ENCODE data around the gene SIGLEC5. TPM values are rescaled to one million over a fixed set of nuclear protein-coding genes. Genes with fewer than 3 reads are reported as not detected.

SIGLEC5 gene
- total and polyA plus RNA-seq, 2 of the 13 experiments (the other 11 are each of a cell fraction or from before 2014, with no cell fraction given): not detected

DNA sequence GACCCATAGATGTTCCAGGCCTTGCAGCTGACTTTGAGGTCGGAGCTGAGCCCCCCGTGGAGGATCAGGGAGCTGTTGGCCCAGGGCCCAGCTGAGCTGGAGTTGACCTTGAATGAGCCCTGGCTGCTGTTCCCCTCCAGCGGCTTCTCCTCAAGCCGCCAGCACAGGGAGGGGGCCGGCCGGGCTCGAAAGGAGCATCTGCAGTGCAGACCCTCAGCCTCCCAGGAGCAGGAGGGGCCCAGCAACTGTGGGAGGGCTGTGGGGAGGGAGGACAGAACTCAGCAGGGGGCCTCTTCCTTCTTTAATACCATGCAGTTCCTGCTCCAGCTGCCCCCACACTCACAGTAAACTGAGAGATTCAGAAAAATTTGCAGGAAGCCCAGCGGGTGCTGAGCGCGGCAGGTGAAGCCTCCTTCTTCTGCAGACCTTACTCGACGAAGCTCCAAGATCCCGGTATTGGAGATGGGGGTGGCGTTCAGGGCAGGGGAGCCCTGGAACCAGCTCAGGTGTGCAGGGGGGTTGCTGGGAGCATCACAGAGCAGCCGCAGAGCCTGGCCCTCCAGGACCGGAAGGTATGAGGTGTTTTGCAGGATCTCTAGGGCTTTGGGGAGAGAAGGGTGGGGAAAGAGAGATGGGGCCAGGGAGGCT lies 2.6 kb downstream of the SIGLEC5 start:
- 14% methylated on average over 1 of the region's 16 CpGs for WGBS (ENCODE audit: low lambda C conversion rate)
- DNase-seq (ENCODE audit: low spot score) (no peak), ATAC-seq (no peak), FAIRE-seq (no peak)
- Histone ChIP-seq H3K4me1 (ENCODE audit: insufficient read depth, low read length) (no peaks in the 10 kb centered on the region), H3K4me3 (replicated peaks in 1 of 3; ENCODE audit: insufficient read depth in 1 of 3, low read depth in 2 of 3, low read length in 3 of 3) (no peak overlapping the region), H3K27ac (ENCODE audit: extremely low read length, insufficient read depth, low read length) (no peak overlapping the region), H3K36me3 (replicated peaks in 1 of 2; ENCODE audit: control insufficient read depth in 1 of 2, insufficient read depth in 2 of 2, low read length in 2 of 2) (no peaks in the 10 kb centered on the region), H3K4me2 (ENCODE audit: low read depth, low read length) (no peak overlapping the region), H4K20me1 (ENCODE audit: insufficient read depth, low read length) (no peaks in the 10 kb centered on the region), H3K9me3 (ENCODE audit: low read length) (no peaks in the 10 kb centered on the region), H3K9ac (ENCODE audit: insufficient read depth, low read depth, low read length) (no peak overlapping the region), H3K27me3 (ENCODE audit: control insufficient read depth in 1 of 2, insufficient read depth in 2 of 2, low read length in 2 of 2) (peaks cover 0 to 37% of the 10 kb centered on the region in 2 experiments; a peak in 4 of 5 replicates), H3K79me2 (ENCODE audit: insufficient read depth, low read length) (no peaks in the 10 kb centered on the region), H2AFZ (ENCODE audit: low read length) (no peak overlapping the region)
- TF ChIP-seq, protein P1, sequence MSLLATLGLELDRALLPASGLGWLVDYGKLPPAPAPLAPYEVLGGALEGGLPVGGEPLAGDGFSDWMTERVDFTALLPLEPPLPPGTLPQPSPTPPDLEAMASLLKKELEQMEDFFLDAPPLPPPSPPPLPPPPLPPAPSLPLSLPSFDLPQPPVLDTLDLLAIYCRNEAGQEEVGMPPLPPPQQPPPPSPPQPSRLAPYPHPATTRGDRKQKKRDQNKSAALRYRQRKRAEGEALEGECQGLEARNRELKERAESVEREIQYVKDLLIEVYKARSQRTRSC (CRISPR knock-in tag; IDR thresholded peaks at IDR 0.05; ENCODE audit: low read depth): no peak
- no peak for TF ChIP-seq ZSCAN29 (CRISPR knock-in tag; conservative IDR thresholded peaks at IDR 0.05)
- no peak for TF ChIP-seq ZNF746 (CRISPR knock-in tag; IDR thresholded peaks at IDR 0.05)
- ChIA-PET CTCF (ENCODE audit: low intra/inter-chr PET ratio, low total read pairs) (no interaction called here), POLR2A (no interaction called here)
- BruUV-seq (replicated peaks): no TSS peak
- intact Hi-C loops (cut with micrococcal nuclease; ENCODE audit: unreplicated experiment): no loop called here
- in situ Hi-C loops (cut with HindIII; ENCODE audit: extremely low pct_ligation_motif_present, low pct_unique_long_range_greater_than_20kb): loop anchor here (25.0 kb wide), 1 partner anchor 340 kb away; no protein-coding TSS in a partner anchor

GRCh38 chr19:51626675-51627074 lies 3.5 kb downstream of the SIGLEC5 start:
- no peak for TF ChIP-seq ZNF121 (CRISPR knock-in tag; IDR thresholded peaks at IDR 0.05)
- no peak for TF ChIP-seq ZMYM2 (CRISPR knock-in tag; IDR thresholded peaks at IDR 0.05)
- no peak for TF ChIP-seq TARDBP (CRISPR knock-in tag; IDR thresholded peaks at IDR 0.05)
- no peak for TF ChIP-seq GPBP1L1 (CRISPR knock-in tag; IDR thresholded peaks at IDR 0.05)
- no peak for TF ChIP-seq HDAC1 (CRISPR knock-in tag; IDR thresholded peaks at IDR 0.05)
- TF ChIP-seq SCMH1 (CRISPR knock-in tag; IDR thresholded peaks at IDR 0.05; ENCODE audit: borderline replicate concordance): no peak
- no peak for TF ChIP-seq PPARG (CRISPR knock-in tag; conservative IDR thresholded peaks at IDR 0.05)
- H3K9ac ChIP-seq (ENCODE audit: insufficient read depth, low read depth, low read length): no peak overlapping the region
- ChIA-PET CTCF (ENCODE audit: low intra/inter-chr PET ratio, low total read pairs) (no interaction called here), POLR2A (no interaction called here)
- DNase-seq (ENCODE audit: low spot score) (no peak), FAIRE-seq (no peak), ATAC-seq (no peak)
- H3K36me3 ChIP-seq (replicated peaks in 1 of 2; ENCODE audit: control insufficient read depth in 1 of 2, insufficient read depth in 2 of 2, low read length in 2 of 2): no peaks in the 10 kb centered on the region
- 5% methylated on average over 2 of the region's 2 CpGs for WGBS (ENCODE audit: low lambda C conversion rate)
- intact Hi-C loops (cut with micrococcal nuclease; ENCODE audit: unreplicated experiment) (no loop called here), in situ Hi-C loops (cut with HindIII; ENCODE audit: extremely low pct_ligation_motif_present, low pct_unique_long_range_greater_than_20kb) (loop anchor here (25.0 kb wide), 1 partner anchor 339 kb away; no protein-coding TSS in a partner anchor)
- no peaks in the 10 kb centered on the region for H3K79me2 ChIP-seq (ENCODE audit: insufficient read depth, low read length)
- no peaks in the 10 kb centered on the region for H3K9me3 ChIP-seq (ENCODE audit: low read length)
- H3K4me3 ChIP-seq (replicated peaks in 1 of 3; ENCODE audit: insufficient read depth in 1 of 3, low read depth in 2 of 3, low read length in 3 of 3): no peak overlapping the region
- no peaks in the 10 kb centered on the region for H4K20me1 ChIP-seq (ENCODE audit: insufficient read depth, low read length)
- H3K27me3 ChIP-seq (ENCODE audit: control insufficient read depth in 1 of 2, insufficient read depth in 2 of 2, low read length in 2 of 2): peaks cover 0 to 37% of the 10 kb centered on the region in 2 experiments; a peak in 4 of 5 replicates
- no peak overlapping the region for H2AFZ ChIP-seq (ENCODE audit: low read length)
- H3K4me1 ChIP-seq (ENCODE audit: insufficient read depth, low read length): no peaks in the 10 kb centered on the region
- no peak overlapping the region for H3K4me2 ChIP-seq (ENCODE audit: low read depth, low read length)
- no TSS peak for BruUV-seq (replicated peaks)
- no peak overlapping the region for H3K27ac ChIP-seq (ENCODE audit: extremely low read length, insufficient read depth, low read length)
